GM19328 (cell line): ENCODE measurements around the gene CDH3.

Experiments
- ATAC-seq: cut with Tn5 transposase; IDR thresholded peaks from one replicate; pipeline ENCODE4 v1.9.1; 2021; ENCODE audit warnings: mild to moderate bottlenecking, moderate library complexity; ENCODE audit not compliant: unreplicated experiment

CDH3 gene

GRCh38 chr16:68646953-68647659 lies 2.0 kb downstream of the CDH3 start:
- no peak for ATAC-seq

DNA sequence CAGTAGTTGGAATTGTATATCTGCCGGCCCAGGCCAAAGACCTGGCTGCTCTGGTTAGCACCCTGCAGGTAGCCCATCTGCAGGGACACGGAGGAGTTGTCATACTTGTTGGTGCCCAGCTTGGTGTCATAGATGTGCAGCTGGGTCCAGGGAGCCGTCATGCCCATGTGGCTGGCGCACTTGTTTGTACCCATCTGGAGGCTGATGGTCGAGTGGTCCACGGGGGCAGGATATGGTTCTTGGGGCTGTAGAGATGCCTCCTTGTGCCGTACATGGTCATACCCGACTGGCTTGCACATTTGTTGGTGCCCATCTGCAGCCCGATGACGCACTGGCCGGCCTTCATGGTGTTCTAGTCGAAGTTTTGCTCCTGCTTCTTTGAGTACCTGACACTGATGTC lies 6.0 kb downstream of the CDH3 start:
- no peak for ATAC-seq

- ATAC-seq = no peak
Observed at GRCh38 chr16:68652659-68653058, 7.5 kb downstream of the CDH3 start.

GRCh38 chr16:68655806-68656205 lies 10.7 kb downstream of the CDH3 start:
- no peak for ATAC-seq

DNA sequence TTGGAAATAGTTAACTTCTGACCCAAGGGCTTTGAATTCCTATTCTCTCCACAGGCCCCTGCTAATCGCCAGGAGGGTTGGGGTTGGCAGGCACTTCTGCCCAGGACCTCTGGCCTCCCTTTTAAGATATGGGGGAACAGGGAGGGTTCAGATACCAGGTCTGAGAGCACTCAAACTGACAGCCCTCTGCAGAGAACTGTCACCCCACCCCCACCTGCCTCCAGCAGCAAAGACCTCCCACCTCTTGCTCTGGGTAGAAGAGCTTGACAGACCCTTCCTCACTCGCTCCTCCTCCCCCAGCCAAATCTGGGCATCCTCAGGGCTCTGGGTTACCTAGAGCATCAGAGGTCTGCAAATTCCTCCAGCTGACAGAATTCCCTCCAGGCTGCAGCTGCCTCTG lies 11.6 kb downstream of the CDH3 start:
- ATAC-seq = no peak

GRCh38 chr16:68658341-68658973 lies 13.3 kb downstream of the CDH3 start:
- ATAC-seq = no peak

DNA sequence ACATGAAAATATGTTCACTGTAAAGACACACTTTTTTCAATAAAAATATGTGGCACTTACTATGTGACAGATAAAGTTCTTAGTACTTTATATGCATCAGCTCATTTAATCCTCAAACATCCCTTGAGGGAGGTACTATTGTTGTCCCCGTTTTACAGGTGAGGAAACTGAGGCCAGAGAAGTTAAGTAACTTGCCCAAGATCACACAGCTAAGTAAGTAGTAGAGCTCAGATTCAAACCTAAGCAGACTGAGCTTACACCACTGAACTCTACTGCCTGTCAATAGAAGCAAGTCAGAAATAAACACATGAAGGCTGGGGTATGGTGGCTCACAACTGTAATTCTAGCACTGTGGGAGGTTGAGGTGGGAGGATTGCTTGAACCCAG lies 13.9 kb downstream of the CDH3 start:
- no peak for ATAC-seq

- no peak for ATAC-seq
Observed at GRCh38 chr16:68659412-68660358, 14.6 kb downstream of the CDH3 start.

DNA sequence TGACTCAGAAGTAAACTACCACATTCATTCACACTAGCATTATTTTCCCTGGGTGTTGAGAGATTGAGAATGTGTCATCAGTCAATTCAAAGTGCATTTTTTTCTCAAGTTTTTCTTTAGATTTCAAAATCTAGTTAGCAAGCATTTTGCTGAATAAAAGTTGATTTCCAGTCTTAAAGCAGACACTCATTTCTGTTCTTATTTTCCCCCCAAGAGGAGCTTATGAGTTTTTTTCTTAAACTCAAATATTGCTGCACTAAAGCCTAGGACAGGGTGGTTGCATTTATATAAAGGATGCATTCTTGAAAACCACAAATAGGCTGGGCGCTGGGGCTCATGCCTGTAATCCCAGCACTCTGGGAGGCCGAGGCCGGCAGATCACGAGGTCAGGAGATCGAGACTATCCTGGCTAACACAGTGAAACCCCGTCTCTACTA lies 15.3 kb downstream of the CDH3 start:
- no peak for ATAC-seq

DNA sequence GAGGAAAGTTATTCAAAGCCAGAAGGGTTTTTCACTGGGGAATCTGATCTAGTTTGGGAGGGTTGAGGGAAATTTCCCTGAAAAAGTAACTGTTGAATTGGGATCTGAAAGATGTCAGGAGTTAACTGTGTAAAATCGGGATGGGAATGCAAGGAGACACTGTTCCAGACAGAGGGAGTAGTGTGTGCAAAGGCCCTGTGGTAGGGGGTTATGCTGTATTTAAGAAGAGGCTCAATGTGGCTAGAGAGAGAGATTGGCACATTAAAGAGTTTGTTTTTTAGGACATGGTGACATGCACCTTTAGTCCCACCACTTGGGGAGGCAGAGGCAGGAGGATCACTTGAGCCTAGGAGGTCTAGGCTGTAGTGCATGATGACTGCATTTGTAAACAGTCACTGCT lies 16.9 kb downstream of the CDH3 start:
- no peak for ATAC-seq

DNA sequence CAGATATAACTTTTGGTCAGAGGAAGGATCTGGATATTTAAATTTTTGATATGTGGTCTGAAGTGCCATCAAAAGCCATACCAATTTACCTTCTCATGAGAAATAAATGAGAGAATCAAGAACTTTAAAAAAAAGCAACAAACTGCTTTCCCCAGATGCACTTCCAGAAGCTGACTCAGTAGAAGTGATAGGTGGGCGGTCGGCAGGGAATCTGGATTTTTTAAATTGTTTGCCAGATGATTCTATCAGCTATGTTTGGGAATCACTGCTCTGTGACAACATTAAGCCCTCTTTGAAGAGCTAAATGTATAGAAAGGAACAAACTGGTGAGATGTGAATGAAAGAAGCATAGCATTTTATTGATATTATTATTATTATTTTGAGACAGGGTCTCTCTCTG lies 19.2 kb downstream of the CDH3 start:
- ATAC-seq = no peak

GRCh38 chr16:68665501-68665900 lies 20.4 kb downstream of the CDH3 start:
- no peak for ATAC-seq

DNA sequence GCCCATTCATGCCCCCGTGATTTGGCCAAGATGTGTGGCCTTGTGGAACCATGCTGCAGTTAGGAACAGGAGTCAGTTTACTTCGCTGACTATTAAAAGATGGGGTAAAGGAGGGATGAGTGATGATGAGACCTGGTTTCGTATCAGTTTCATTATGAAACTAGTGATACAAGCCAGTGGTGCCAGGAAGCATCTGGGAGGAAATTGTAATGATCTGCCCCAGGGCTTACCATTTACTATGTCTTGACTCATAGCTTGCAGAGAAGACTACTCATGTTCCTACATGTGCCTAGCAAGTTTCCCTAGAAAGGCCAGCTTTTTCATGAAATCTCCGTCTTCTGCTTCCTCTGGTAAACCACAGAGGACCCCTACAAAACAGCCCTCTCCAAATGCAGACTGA lies 23.2 kb downstream of the CDH3 start:
- no peak for ATAC-seq

DNA sequence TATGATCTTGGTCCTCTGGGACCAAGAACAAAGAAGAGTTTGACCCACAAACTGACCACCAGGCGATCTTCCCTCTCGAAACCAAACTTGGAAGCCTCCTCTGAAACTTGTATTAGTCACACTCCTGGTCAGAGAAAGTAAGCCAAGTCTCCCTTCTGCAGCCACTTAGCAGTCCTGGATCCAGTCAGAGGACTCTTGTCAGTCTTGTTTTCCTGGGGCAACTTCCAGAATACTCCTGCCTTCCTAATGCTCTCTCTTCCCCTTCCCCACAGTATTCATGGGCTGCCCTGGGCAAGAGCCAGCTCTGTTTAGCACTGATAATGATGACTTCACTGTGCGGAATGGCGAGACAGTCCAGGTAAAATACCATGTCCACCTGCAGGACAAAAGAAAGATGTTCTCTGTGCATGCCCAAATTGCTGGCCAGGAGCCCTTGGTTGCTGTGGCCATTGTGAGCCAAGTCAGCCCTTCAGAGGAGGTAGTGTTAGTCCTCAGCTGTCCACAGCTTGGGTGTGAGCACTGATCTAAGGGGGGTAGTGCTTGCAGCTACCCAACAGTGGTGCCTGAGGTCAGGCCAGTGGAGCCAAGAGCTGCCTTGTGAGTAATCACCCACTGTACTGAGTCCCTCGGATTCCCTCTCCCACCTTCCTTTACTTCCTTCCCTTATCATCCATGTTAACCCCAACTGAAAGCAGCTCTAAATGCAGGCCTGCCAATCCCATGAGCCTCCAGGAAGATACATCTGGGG lies 31.2 kb downstream of the CDH3 start:
- no peak for ATAC-seq

DNA sequence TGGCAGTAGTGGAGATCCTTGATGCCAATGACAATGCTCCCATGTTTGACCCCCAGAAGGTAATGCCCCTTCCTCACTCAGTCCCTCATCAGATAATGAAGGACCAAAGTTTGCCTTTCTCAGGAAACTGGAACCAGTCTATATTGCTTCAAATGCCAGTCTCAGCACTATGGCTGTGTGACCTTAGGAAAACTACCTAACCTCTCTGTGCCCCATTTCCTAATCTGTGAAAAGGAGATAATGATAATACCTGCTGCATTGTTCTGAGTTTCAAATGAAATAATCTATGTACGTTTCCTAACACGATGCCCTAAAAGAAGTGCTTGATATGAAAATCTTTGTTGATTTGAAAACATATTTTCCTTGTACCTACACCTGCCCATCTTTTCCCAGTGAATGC lies 35.9 kb downstream of the CDH3 start:
- ATAC-seq = no peak

GRCh38 chr16:68685685-68686478 lies 40.8 kb downstream of the CDH3 start:
- no peak for ATAC-seq

GRCh38 chr16:68686905-68687304 lies 41.8 kb downstream of the CDH3 start:
- no peak for ATAC-seq

DNA sequence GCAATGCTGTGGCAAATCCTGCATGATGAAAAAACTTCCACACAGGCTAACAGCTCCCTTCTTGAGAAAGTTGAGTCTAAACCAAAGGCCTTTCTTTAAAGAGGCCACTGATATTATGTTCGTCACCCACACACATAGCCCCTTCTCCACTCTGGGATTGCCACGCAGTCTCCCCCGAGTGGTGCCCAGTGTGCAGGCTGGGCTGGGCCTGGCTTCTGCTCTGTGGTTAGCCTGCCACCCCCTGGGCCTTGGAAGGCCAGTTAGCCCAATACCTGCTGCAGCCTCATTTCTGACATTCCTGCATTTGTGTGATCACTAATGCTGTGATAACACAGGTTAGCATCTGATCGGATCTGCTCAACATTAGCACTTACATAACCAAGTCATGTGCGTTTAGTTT lies 44.8 kb downstream of the CDH3 start:
- ATAC-seq = no peak

DNA sequence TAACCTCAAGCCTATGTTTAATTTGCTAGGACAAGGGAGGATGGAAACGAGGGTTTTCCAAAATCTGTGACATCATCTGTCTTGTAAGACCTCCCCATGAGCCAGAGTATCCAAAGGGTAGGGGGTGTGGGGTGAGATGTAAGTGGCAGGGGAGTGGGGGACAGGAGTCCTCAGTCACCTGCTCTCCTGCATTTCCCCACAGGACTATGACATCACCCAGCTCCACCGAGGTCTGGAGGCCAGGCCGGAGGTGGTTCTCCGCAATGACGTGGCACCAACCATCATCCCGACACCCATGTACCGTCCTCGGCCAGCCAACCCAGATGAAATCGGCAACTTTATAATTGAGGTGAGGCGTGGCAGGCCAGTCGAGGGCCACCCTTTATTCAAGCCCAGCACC lies 50.5 kb downstream of the CDH3 start:
- ATAC-seq = no peak

DNA sequence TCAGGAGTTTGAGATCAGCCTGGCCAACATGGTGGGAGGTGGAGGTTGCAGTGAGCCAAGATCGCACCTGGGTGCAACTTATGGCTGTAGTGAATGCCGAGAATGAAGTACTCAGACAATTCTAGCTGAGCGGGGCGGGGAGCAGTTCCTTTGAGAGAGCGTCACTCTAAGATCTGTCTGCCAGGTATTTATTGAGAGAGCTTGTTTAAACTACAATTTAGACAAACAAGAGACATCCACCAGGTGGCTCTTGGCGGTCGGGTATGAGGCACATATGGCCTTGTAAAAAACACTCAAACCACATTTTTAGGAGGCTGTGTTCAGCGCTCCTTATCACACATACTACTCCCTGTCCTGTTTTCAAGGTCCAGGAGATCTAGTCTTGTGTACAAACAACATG lies 51.4 kb downstream of the CDH3 start:
- ATAC-seq = no peak
